Mesenchymal stem cell (in vitro differentiated cells and primary cell): ENCODE results near the gene RNF212.

Experiments
- DNase-seq: peaks from one replicate; pipeline ENCODE4 v3.0.0-alpha.2; 2013
- H2AFZ ChIP-seq: one replicate; pipeline ENCODE4 v1.6.1; 2013; ENCODE audit warnings: low read depth, mild to moderate bottlenecking, control low read depth, inconsistent platforms, low read length, moderate library complexity
- H2AK5ac ChIP-seq: 2 replicates; pipeline ENCODE4 v1.6.1; 2013; ENCODE audit warnings: low read length, moderate library complexity, mild to moderate bottlenecking, inconsistent platforms; ENCODE audit not compliant: severe bottlenecking
- H2BK120ac ChIP-seq: one replicate; pipeline ENCODE4 v1.6.1; 2013; ENCODE audit warnings: low read depth, mild to moderate bottlenecking, inconsistent platforms, low read length, moderate library complexity
- H2BK12ac ChIP-seq, 2 experiments: one replicate each; pipeline ENCODE4 v1.6.1; 2013; ENCODE audit warnings: inconsistent platforms in 2 of 2, low read length in 2 of 2, mild to moderate bottlenecking in 2 of 2, moderate library complexity in 2 of 2, control low read depth in 1 of 2
- H2BK15ac ChIP-seq: one replicate; pipeline ENCODE4 v1.6.1; 2013; ENCODE audit warnings: mild to moderate bottlenecking, low read depth, inconsistent platforms; ENCODE audit not compliant: poor library complexity, severe bottlenecking
- H2BK5ac ChIP-seq: 2 replicates; pipeline ENCODE4 v1.6.1; 2013; ENCODE audit warnings: low read depth, mild to moderate bottlenecking, low read length, control low read depth, inconsistent platforms; ENCODE audit not compliant: poor library complexity, severe bottlenecking
- H3K14ac ChIP-seq, 2 experiments: one replicate each; pipeline ENCODE4 v1.6.1; 2013; ENCODE audit warnings: inconsistent platforms in 2 of 2, low read length in 2 of 2, control low read depth in 1 of 2, mild to moderate bottlenecking in 1 of 2, moderate library complexity in 1 of 2
- H3K18ac ChIP-seq, 2 experiments: one replicate each; pipeline ENCODE4 v1.6.1; 2013; ENCODE audit warnings: inconsistent platforms in 2 of 2, low read length in 2 of 2, control low read depth in 1 of 2, low read depth in 1 of 2, mild to moderate bottlenecking in 1 of 2
- H3K23ac ChIP-seq, 2 experiments: one replicate each; pipeline ENCODE4 v1.6.1; 2013; ENCODE audit warnings: inconsistent platforms in 2 of 2, low read length in 2 of 2, mild to moderate bottlenecking in 2 of 2, moderate library complexity in 2 of 2, control low read depth in 1 of 2
- H3K27ac ChIP-seq: 2 replicates; pipeline ENCODE4 v1.5.1; 2013; ENCODE audit warnings: mild to moderate bottlenecking, moderate library complexity, low read length, control low read depth, inconsistent platforms; ENCODE audit not compliant: poor library complexity, severe bottlenecking
- H3K27me3 ChIP-seq, 2 experiments: 2 replicates each; pipeline versions ENCODE4 v1.6.1 to v1.7.0; 2013; ENCODE audit warnings: low read length in 2 of 2, mild to moderate bottlenecking in 2 of 2, moderate library complexity in 2 of 2, control low read depth in 1 of 2, inconsistent platforms in 1 of 2; ENCODE audit not compliant: control insufficient read depth in 1 of 2, insufficient read depth in 1 of 2
- H3K36me3 ChIP-seq, 2 experiments: 2 replicates each; pipeline versions ENCODE4 v1.6.1 to v1.7.0; 2013; ENCODE audit warnings: low read length in 2 of 2, control low read depth in 1 of 2, inconsistent platforms in 1 of 2, low read depth in 1 of 2, mild to moderate bottlenecking in 1 of 2; ENCODE audit not compliant: insufficient read depth in 2 of 2, control insufficient read depth in 1 of 2
- H3K4ac ChIP-seq, 2 experiments: one replicate each; pipeline ENCODE4 v1.6.1; 2013; ENCODE audit warnings: inconsistent platforms in 2 of 2, low read length in 2 of 2, mild to moderate bottlenecking in 2 of 2, moderate library complexity in 2 of 2, control low read depth in 1 of 2, low read depth in 1 of 2
- H3K4me1 ChIP-seq: 2 replicates; pipeline ENCODE4 v1.6.1; 2013; ENCODE audit warnings: low read depth, low read length, control low read depth; ENCODE audit not compliant: control insufficient read depth, insufficient read depth
- H3K4me2 ChIP-seq: 2 replicates; pipeline ENCODE4 v1.6.1; 2013; ENCODE audit warnings: low read length, mild to moderate bottlenecking, inconsistent platforms; ENCODE audit not compliant: poor library complexity, severe bottlenecking
- H3K4me3 ChIP-seq, 2 experiments: 2 replicates each; pipeline versions ENCODE4 v1.5.1 to v1.7.0; 2013; ENCODE audit warnings: low read length in 2 of 2, mild to moderate bottlenecking in 2 of 2, control low read depth in 1 of 2, low read depth in 1 of 2; ENCODE audit not compliant: insufficient read depth in 1 of 2
- H3K79me1 ChIP-seq: replicated peaks from 2 replicates; pipeline ENCODE4 v1.6.1; 2013; ENCODE audit warnings: mild to moderate bottlenecking, control low read depth, low read length, inconsistent platforms; ENCODE audit not compliant: poor library complexity, severe bottlenecking
- H3K9ac ChIP-seq: 2 replicates; pipeline ENCODE4 v1.7.0; 2013; ENCODE audit warnings: mild to moderate bottlenecking, low read length, moderate library complexity
- H3K9me3 ChIP-seq: 2 replicates; pipeline ENCODE4 v1.7.0; 2013; ENCODE audit warnings: mild to moderate bottlenecking, low read length; ENCODE audit not compliant: control insufficient read depth
- H4K8ac ChIP-seq: one replicate; pipeline ENCODE4 v1.6.1; 2013; ENCODE audit warnings: inconsistent platforms, mild to moderate bottlenecking, low read length, moderate library complexity
- H4K91ac ChIP-seq: one replicate; pipeline ENCODE4 v1.6.1; 2013; ENCODE audit warnings: mild to moderate bottlenecking, low read length, inconsistent platforms
- WGBS: methylation state at CpG from one replicate; pipeline ENCODE4 v1.1.7; 2013; ENCODE audit warnings: mixed read lengths; 5-methylcytosine and 5-hydroxymethylcytosine counted together

The RNF212 gene

GRCh38 chr4:1151541-1151940, 38.2 kb upstream of the RNF212 start:
- Histone ChIP-seq H2BK120ac (no peak overlapping the region), H3K4me1 (no peaks in the 10 kb centered on the region), H4K8ac (no peak overlapping the region), H2BK5ac (no peak overlapping the region), H3K4me2 (no peak overlapping the region), H2AFZ (no peak overlapping the region), H3K36me3 (peaks cover 0 to 13% of the 10 kb centered on the region in 2 experiments), H2BK12ac (no peak overlapping the region), H3K18ac (no peak overlapping the region), H3K4me3 (no peak overlapping the region), H3K14ac (no peak overlapping the region), H3K4ac (no peak overlapping the region), H2BK15ac (no peak overlapping the region), H3K9ac (no peak overlapping the region), H4K91ac (no peak overlapping the region), H3K79me1 (no peaks in the 10 kb centered on the region), H2AK5ac (no peak overlapping the region), H3K27ac (no peak overlapping the region), H3K23ac (no peak overlapping the region), H3K27me3 (peaks cover 13 to 34% of the 10 kb centered on the region in 2 experiments), H3K9me3 (peaks cover 5% of the 10 kb centered on the region)
- DNase-seq: no peak
- 88% methylated on average over 6 of the region's 6 CpGs for WGBS

DNA sequence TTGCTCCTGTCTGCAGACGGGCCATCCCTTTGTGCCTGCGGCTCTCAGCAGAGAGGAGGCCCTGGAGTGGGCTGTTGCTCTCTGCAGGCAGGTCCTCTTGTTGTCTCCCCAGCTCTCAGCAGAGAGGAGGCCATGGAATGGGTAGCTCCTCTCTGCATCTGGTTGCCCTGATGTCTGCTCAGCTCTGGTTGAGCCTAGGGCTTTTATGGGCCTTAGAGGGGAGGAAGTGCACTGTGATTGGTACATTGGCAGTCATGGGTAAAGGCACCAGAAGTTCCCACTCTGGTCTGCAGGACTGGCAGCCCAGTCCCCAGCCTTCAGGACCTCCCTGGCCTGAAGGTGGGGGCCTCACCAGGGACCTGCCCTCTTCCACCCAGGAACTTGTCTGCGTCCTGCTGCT, 37.5 kb upstream of the RNF212 start:
- Histone ChIP-seq H3K23ac (no peak overlapping the region), H3K79me1 (no peaks in the 10 kb centered on the region), H3K4me3 (no peak overlapping the region), H2BK12ac (no peak overlapping the region), H4K91ac (no peak overlapping the region), H3K9me3 (peaks cover 5% of the 10 kb centered on the region), H3K9ac (no peak overlapping the region), H2AK5ac (no peak overlapping the region), H3K4me1 (no peaks in the 10 kb centered on the region), H3K14ac (peak overlapping the region in 1 of 2 experiments; percentile 12), H4K8ac (no peak overlapping the region), H3K4me2 (no peak overlapping the region), H2BK15ac (no peak overlapping the region), H2BK5ac (no peak overlapping the region), H3K27me3 (peaks cover 13 to 28% of the 10 kb centered on the region in 2 experiments), H3K27ac (no peak overlapping the region), H3K18ac (no peak overlapping the region), H2BK120ac (no peak overlapping the region), H2AFZ (no peak overlapping the region), H3K4ac (no peak overlapping the region), H3K36me3 (peaks cover 0 to 9% of the 10 kb centered on the region in 2 experiments)
- DNase-seq: no peak
- 82% methylated on average over 3 of the region's 3 CpGs for WGBS

DNA sequence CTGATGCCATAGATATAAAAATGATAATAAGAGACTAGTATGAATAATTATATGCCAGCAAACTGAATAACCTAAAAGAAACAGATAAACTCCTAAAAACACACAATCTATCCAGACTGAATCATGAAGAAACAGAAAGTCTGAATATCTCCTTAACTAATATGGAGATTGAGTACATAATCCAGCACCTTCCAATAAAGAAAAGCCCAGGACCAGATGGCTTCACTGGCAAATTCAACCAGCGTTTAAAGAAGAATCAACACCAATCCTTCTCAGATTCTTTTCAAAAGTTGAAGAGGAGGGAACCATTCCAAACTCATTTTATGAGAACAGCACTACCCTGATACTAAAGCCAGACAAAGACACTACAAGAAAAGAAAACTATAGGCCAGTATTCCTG, 26.5 kb upstream of the RNF212 start:
- no peak overlapping the region for H3K4ac ChIP-seq
- no peak overlapping the region for H2AFZ ChIP-seq
- no peak overlapping the region for H3K4me2 ChIP-seq
- no peak overlapping the region for H3K4me3 ChIP-seq
- no peak overlapping the region for H4K8ac ChIP-seq
- no peak overlapping the region for H2BK15ac ChIP-seq
- no peak for DNase-seq
- no peak overlapping the region for H3K27ac ChIP-seq
- H2BK120ac ChIP-seq: no peak overlapping the region
- H3K9ac ChIP-seq: no peak overlapping the region
- no peak overlapping the region for H3K14ac ChIP-seq
- H3K4me1 ChIP-seq: no peaks in the 10 kb centered on the region
- no peak overlapping the region for H3K23ac ChIP-seq
- no peaks in the 10 kb centered on the region for H3K36me3 ChIP-seq
- WGBS: 92% methylated on average over 1 of the region's 1 CpG
- peaks cover 3 to 5% of the 10 kb centered on the region in 2 experiments for H3K27me3 ChIP-seq
- no peak overlapping the region for H2BK5ac ChIP-seq
- no peak overlapping the region for H3K18ac ChIP-seq
- H4K91ac ChIP-seq: no peak overlapping the region
- H2AK5ac ChIP-seq: no peak overlapping the region
- no peak overlapping the region for H2BK12ac ChIP-seq
- peaks cover 2% of the 10 kb centered on the region for H3K79me1 ChIP-seq
- H3K9me3 ChIP-seq: no peaks in the 10 kb centered on the region

DNA sequence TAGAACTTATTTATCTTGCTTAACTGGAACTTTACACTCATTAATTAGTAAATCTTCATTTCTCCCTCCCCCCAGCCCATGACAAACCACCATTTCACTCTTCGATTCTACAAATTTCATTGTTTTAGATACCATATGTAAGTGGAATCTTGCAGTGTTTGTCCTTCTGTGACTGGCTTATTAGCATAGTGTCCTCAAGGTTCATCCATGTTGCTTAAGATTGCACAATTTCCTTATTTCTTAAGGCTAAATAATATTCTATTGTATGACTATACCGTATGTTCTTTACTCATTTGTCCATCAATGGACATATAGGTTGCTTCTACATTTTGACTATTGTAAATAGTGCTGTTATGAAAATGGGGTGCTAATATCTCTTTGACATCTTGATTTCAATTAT, 24.5 kb upstream of the RNF212 start:
- no CpG with 5 or more reads among the region's 2 CpGs for WGBS
- Histone ChIP-seq H4K8ac (no peak overlapping the region), H3K9me3 (no peaks in the 10 kb centered on the region), H2BK15ac (no peak overlapping the region), H2AK5ac (no peak overlapping the region), H2BK120ac (no peak overlapping the region), H3K18ac (no peak overlapping the region), H2BK5ac (no peak overlapping the region), H3K79me1 (peaks cover 2% of the 10 kb centered on the region), H3K14ac (no peak overlapping the region), H3K4me3 (peak overlapping the region in 1 of 2 experiments; percentile 60), H3K27me3 (peaks cover 0 to 3% of the 10 kb centered on the region in 2 experiments), H3K4ac (no peak overlapping the region), H3K27ac (no peak overlapping the region), H3K4me1 (no peaks in the 10 kb centered on the region), H2BK12ac (no peak overlapping the region), H2AFZ (no peak overlapping the region), H4K91ac (no peak overlapping the region), H3K4me2 (no peak overlapping the region), H3K23ac (no peak overlapping the region), H3K9ac (peak overlapping the region; percentile 44), H3K36me3 (no peaks in the 10 kb centered on the region)
- DNase-seq: no peak
